HK-2 (cell line): Measurements from ENCODE around the gene MARS1.
"Not testable (repeated sequence)": the region's sequence is repeated elsewhere in the genome, so short reads cannot be mapped to it uniquely, and the experiment has no call there.

Experiments used
- DNase-seq: peaks from one replicate; pipeline ENCODE4 v3.0.0-alpha.2; 2018; ENCODE audit not compliant: unreplicated experiment

MARS1 gene

DNA sequence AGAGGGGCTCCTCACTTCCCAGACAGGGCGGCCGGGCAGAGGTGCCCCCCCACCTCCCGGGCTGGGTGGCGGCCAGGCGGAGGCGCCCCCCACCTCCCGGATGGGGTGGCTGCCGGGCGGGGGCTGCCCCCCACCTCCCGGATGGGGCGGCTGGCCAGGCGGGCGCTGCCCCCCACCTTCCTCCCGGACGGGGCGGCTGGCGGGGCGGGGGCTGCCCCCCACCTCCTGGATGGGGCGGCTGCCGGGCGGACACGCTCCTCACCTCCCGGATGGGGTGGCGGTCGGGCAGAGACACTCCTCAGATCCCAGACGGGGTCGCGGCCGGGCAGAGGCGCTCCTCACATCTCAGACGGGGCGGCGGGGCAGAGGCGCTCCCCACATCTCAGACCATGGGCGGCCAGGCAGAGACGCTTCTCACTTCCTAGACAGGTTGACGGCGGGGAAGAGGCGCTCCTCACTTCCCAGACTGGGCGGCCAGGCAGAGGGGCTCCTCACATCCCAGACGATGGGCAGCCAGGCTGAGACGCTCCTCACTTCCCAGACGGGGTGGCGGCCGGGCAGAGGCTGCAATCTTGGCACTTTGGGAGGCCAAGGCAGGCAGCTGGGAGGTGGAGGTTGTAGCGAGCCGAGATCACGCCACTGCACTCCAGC is 7.3 kb downstream of the MARS1 start:
- DNase-seq: not testable (repeated sequence)

DNA sequence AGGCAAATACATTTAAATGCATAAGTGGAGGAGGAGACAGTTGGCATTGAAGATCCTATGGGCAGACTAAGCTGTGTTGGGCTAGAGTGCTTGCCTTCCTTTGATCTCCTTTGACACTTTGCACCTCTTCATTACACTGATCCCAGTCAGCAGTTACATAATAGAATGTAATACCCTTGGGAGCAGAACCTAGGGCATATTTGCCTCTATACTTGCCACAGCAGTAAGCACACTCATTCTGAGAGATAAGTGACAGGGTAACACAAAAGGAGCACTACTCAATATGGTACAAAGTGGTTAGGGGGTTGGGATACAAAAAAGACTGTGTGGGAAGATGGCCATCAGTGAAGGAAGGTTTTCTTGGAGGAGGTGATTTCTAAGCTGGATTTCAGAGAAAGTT is 9.0 kb downstream of the MARS1 start:
- DNase-seq: no peak

DNA sequence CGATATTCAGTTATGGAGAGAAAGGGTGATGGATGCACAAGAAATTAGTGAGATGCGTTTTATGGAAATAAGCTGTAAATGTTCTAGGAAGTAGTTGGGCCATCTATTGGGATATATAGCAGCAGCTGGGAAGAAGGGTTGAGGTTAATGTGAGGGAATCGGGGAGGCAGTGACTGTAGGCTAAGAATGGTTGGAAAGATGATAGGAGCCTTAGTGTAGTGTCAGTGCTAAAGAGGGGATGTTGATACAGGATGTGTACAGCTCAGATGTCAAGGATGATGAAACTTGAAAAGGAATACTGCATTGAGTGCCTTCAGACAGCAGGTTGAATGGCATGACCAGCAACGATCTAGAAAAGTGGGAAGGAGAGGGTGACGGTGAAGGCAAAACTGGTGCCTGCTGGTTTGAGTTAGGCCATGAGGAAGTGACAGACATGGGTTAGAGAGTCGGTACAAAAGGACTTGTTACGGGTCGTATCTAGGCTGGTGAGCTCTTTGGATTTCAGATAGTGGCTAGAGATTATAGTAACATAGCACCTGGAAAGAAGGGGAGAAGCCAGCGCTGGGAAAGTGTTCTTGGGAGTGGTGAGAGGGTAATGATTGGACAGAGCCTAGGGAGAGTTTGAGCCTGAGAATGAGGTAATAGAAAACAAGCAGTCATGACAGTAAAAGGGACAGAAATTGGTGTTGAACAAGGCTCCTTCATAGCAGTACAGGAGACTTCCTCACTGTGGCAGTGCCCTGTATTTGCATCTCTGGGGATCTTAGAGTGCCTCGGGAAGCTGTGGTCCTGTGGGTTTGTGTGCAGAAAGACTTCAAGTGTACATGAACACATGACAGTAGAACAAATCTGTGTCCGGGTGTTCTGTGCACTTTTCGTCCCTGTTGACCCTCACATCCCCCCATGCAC is 9.6 kb downstream of the MARS1 start:
- no peak for DNase-seq

DNA sequence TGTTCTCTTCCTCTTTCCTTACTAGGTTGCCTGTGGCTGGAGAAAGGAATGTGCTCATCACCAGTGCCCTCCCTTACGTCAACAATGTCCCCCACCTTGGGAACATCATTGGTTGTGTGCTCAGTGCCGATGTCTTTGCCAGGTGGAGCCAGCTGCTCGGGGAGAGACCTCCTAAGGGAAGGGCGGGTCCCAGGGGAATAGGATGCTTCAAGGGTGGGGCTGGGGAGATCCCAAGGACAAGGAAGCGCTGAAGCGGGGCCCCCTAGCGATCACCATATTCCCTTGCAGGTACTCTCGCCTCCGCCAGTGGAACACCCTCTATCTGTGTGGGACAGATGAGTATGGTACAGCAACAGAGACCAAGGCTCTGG is 10.2 kb downstream of the MARS1 start:
- DNase-seq: no peak

- DNase-seq: no peak
These were observed 10.7 kb downstream of the MARS1 start for GRCh38 chr12:57498571-57498970.

DNA sequence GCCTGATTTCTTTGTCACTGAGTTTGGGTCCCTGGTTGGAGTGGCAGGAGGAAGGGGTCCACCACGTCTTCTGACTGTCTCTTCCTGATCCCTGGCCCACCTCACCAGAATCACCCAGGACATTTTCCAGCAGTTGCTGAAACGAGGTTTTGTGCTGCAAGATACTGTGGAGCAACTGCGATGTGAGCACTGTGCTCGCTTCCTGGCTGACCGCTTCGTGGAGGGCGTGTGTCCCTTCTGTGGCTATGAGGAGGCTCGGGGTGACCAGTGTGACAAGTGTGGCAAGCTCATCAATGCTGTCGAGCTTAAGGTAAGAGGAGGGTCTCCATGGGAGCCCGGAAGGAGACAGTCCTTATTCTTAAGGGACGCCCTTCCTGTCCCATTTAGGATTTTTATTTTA is 12.3 kb downstream of the MARS1 start:
- DNase-seq: no peak

- DNase-seq: not testable (repeated sequence)
These were observed 14.6 kb downstream of the MARS1 start for GRCh38 chr12:57502311-57502969.

- not testable (repeated sequence) for DNase-seq
These were observed 18.7 kb downstream of the MARS1 start for GRCh38 chr12:57506541-57506940.

GRCh38 chr12:57507796-57508195 is 19.9 kb downstream of the MARS1 start:
- DNase-seq: not testable (repeated sequence)

GRCh38 chr12:57511161-57511560 is 23.3 kb downstream of the MARS1 start:
- DNase-seq: no peak

- no peak for DNase-seq
These were observed 23.9 kb downstream of the MARS1 start for GRCh38 chr12:57511588-57512325.

DNA sequence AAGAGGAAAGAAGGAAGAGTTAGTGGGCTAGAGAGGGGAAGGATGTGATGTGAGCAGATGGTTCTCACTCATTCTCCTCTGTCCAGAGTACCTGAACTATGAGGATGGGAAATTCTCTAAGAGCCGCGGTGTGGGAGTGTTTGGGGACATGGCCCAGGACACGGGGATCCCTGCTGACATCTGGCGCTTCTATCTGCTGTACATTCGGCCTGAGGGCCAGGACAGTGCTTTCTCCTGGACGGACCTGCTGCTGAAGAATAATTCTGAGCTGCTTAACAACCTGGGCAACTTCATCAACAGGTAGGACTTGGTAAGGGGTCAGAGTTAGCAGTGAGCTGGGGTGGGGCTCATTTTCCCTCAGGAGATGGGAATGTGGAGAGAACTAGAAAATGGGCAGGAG is 24.8 kb downstream of the MARS1 start:
- DNase-seq: no peak

- DNase-seq: no peak
These were observed 25.4 kb downstream of the MARS1 start for GRCh38 chr12:57513266-57513665.

GRCh38 chr12:57513677-57514076 is 25.8 kb downstream of the MARS1 start:
- DNase-seq: not testable (repeated sequence)

- not testable (repeated sequence) for DNase-seq
These were observed 26.4 kb downstream of the MARS1 start for GRCh38 chr12:57514246-57514645.

GRCh38 chr12:57514720-57515407 is 27.0 kb downstream of the MARS1 start:
- DNase-seq: no peak

DNA sequence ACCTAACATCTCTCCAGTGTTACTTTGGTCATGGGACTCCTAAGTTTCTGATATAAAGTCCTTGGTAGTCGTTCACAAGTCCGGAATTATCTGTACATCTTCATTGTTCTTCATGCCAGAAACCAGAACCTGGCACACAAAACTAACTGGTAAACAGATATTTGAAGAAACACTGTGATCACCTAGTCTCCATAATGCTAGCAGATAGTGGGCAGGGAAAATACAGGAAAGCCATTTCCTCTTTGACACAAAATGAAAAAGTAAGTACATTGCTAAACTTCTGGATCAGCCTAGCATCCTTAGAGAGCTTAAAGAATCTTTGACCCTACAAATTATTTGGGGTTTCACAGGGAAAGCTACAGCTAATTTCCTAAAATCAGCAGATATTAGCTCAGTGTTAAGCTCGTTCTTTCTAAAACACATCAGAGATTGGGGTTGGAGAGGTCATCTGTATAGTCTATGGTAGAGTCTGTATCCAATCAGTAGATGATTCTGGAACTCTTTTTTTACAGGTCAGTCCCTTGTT is 27.6 kb downstream of the MARS1 start:
- DNase-seq: no peak

DNA sequence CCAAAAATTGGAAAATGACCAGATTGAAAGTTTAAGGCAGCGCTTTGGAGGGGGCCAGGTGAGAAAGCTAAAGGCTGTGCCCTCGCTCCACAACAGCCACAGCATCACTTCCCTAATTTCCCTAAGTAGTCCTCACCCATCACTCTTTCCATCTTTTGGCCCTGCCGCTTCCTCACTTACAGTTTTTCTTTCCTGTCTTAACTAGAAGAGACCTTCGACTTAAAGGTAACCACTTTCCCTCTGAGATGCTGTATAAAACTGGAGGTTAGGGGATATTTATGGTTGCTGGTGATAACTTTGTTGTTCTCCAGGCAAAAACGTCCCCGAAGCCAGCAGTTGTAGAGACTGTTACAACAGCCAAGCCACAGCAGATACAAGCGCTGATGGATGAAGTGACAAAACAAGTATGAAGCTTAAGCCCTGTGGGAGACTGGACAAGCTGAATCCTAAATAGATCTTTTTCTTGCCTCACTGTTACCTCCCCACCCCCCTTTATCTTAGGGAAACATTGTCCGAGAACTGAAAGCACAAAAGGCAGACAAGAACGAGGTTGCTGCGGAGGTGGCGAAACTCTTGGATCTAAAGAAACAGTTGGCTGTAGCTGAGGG is 28.2 kb downstream of the MARS1 start:
- DNase-seq: no peak

GRCh38 chr12:57516617-57517153 is 28.8 kb downstream of the MARS1 start:
- DNase-seq: no peak

GRCh38 chr12:57517187-57517586 is 29.3 kb downstream of the MARS1 start:
- DNase-seq: no peak
